NCI-H82 treated with DMSO at 0.1 percent for 48 hours (cell line): ENCODE measurements around the gene IPP.
A peak's percentile ranks its signal among the peaks of the same experiment; 100 is the strongest.
"Not testable (repeated sequence)": the region's sequence is repeated elsewhere in the genome, so short reads cannot be mapped to it uniquely, and the experiment has no call there.

Experiments
- DNase-seq: peaks from one replicate; lab custom pipeline; 2025; ENCODE audit not compliant: unreplicated experiment; lab: John Stamatoyannopoulos, UW

Gene IPP

DNA sequence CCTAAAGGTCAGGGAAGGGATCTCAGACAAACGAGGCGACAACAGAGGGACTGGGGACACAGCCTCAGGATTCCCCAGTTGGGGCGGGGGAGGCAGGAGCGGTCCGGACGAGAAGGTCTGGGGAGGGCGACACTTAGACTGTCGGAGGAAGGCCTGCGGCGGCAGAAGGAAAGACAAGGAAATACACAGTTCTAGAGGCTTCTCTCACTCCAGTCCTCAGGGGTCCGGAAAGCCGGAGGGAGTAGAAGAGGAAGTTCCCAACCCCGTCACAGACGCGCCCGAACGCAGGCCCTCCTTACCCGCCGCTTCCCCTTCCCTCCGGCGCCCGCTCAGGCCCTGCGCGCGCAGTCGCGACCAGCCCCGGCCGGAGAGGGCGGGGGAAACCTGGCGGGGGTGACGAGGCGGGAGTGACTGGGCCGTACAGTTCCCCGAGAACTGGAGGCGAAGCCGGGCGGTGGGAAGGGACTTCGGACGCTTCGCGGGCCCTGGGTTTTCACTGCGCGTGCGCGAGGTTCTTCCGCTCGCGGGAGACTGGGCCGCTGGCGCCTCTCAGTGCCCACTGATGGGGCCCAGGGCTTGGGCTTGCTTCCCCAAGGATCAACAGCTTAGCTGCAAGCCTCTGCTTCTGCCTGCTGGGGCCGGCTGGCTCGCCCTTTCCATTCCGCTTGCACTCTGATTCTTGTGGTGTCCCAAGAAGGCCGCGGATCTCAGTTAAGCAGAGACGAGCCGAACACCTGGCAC, at the start of gene IPP:
TSS of gene IPP (minus strand) at position 356 of the 741 bp plus-strand sequence. CDS start 4,242 bp downstream, outside the sequence.
- peak; percentile 92 for DNase-seq

DNA sequence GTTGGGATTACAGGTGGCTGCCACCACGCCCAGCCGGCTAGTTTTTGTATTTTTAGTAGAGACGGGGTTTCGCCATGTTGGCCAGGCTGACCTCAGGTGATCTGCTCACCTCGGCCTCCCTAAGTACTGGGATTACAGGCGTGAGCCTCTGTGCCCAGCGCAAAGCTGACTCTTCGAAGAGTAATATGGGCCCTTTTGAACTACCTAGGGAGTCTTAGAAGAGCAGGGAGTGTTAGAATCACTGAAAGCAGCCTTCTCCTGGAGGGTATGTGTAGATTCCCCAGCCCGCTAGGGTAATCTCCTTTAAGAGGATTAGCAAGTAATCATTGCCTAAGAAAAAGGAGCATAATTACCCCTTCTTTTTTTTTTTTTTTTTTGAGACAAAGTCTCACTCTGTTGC, 46.5 kb upstream of the IPP start:
- peak; percentile 97 for DNase-seq

GRCh38 chr1:45796381-45796780, 45.9 kb upstream of the IPP start:
- no peak for DNase-seq

- peak; percentile 10 for DNase-seq
These were observed 43.6 kb upstream of the IPP start for GRCh38 chr1:45793942-45794604.

DNA sequence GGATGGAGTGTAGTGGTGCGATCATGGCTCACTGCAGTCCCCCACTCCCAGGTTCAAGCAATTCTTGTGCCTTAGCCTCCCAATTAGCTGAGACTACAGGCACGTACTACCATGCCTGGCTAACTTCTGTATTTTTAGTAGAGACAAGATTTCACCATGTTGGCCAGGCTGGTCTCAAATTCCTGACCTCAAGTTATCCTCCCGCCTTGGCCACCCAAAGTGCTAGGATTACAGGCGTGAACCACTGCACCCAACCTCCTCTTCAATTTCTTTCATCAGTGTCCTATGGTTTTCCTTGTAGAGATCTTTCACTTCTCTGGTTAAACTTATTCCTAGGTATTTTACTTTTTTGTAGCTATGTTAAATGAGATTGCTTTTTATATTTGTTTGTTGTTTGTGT, 42.3 kb upstream of the IPP start:
- no peak for DNase-seq

- DNase-seq, result no peak
These were observed 39.1 kb upstream of the IPP start for GRCh38 chr1:45789601-45790000.

GRCh38 chr1:45787905-45788304, 37.5 kb upstream of the IPP start:
- DNase-seq, result no peak

DNA sequence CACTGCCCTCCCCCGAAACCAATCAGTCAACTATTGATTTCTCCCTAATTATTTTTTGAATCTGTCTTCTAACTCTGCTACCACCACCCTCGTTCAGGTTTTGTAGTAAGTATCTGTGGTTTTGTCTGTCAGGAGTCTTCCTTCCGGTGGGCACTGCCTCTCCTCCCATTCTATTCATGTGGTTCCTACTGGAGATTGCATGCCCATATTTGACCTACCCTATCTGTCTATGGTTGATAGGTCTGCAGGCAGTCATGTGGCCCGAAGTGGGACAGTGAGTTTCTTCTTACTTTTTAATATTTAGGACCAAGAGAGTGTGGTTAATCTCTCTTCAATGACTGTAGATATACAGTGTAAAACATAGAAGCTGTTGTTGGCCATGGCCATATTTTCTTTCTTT, 35.1 kb upstream of the IPP start:
- DNase-seq, result no peak

GRCh38 chr1:45775794-45776193, 25.3 kb upstream of the IPP start:
- DNase-seq, result no peak

DNA sequence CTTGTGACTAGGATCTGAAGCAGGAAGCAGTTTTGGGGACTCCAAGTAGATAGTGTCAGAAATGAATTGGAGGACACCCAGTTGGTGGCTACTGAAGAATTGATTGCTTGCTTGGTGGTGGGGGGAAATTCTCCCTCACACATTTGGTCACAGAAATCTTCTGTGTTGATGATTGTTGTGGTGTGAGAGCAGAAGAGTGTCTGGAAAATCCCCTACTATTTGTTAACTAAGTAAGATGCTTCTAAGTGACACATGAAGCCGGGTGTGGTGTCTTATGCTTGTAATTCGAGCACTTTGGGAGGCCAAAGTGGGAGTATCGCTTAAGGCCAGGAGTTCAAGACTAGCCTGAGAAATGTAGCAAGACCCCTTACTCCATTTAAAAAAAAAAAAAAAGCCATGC, 22.5 kb upstream of the IPP start:
- DNase-seq, result no peak

DNA sequence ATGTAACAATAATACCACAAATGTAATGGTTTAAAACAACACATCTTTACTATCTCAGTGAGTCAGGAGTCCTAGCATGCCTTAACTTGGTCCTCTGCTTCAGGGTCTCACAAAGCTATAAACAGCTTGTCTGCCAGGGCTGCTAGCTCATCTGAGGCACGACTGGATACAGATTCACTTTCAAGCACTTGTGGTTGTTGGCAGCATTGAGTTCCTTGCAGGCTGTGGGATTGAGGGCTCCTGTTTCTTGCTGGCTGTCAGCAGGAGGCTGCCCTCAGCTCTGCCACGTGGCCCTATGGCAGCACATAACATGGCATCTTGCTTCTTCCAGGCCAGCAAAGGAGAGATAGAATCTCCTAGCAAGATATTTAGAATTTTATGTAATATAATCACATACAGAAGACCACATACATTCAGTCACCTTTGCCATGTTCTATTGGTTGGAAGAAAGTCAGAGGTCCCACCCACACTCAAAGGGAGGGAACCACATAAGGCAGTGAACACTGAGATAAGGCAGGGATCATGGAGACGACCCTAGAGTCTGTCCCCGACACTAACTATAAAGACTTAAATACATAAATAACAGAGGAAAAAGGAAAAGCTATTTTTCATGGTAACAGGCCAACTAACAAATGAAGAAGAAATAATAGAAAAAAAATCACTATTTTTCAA, 18.9 kb upstream of the IPP start:
- DNase-seq, result no peak

GRCh38 chr1:45767035-45767434, 16.6 kb upstream of the IPP start:
- DNase-seq, result no peak

DNA sequence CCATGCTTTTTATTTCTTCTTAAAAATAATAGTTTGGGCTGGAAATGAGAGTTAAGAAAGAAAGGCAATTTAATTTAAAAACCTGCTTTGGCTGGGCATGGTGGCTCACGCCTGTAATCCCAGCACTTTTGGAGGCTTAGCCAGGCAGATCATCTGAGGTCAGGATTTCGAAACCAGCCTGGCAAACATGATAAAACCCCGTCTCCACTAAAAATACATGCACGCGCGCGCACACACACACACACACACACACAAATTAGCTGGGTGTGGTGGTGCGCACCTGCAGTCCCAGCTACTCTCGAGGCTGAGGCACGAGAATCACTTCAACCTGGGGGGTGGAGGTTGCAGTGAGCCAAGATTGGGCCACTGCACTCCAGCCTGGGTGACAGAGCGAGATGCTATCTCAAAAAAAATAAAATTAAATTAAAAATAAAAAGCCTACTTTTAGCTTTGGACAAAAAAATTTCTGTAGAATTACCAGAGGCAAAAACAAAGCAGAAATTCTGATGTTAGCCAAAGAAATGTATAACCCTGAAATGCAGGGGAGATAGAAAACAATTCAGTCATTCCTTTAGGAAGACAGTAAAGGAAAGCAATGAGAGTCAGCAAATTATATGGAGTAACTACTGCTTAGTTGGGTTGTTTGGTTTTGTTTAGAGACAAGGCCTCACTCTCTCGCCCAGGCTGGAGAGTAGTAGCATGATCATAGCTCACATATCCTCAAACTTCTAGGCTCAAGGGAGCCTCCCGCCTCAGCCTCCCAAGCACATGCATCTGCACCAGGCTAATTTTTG, 15.7 kb upstream of the IPP start:
- no peak for DNase-seq

DNA sequence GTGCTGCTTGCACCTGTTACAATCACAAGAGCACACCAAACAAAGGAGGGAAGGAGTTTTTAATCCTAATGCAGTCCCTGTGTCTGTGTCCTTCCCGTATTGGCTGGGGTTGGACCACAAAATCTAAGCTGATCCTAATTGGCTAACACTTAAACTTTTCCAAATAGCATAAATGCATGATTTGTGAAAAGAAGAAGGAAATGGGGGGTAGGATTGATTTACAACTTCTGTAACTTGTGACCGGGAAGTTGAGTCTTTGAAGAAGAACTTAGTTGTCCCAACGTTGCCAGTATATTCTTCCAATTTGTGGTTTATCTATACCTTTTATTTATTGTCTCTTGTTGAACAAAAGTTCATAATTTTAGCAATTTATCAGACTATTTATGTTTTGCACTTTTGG, 11.8 kb upstream of the IPP start:
- no peak for DNase-seq

GRCh38 chr1:45755697-45756096, 5.2 kb upstream of the IPP start:
- no peak for DNase-seq

DNA sequence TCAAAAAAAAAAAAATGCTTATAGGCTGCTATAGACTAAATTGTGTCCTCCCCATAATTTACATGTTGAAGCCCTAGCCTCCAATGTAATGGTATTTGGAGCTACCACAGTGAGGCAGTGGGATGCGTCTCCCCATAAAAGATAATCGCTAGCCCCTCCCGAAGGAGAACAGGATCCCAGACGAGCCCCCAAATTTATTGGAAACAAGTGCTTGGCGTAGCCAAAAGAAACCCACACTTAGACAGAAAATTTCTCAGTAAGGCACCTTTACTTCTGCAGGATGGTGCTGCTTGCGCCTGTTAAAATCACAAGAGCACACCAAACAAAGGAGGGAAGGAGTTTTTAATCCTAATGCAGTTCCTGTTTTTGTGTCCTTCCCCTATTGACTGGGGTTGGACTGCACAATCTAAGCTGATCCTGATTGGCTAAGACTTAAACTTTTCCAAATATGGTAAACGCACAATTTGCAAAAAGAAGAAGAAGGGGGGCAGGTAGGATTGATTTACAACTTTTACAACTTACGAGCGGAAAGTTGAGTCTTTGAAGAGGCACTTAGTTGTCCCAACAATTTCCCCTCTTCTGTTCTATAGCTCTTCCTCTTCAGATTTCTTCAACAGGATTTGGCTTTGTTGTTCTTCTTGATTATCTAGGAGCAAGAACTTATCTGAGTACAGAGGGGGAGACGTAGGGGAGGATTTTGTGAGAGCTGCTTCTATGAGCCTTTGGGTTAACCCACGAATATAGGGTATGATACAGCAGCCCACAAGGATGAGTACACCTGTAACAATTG, 3.0 kb upstream of the IPP start:
- no peak for DNase-seq

DNA sequence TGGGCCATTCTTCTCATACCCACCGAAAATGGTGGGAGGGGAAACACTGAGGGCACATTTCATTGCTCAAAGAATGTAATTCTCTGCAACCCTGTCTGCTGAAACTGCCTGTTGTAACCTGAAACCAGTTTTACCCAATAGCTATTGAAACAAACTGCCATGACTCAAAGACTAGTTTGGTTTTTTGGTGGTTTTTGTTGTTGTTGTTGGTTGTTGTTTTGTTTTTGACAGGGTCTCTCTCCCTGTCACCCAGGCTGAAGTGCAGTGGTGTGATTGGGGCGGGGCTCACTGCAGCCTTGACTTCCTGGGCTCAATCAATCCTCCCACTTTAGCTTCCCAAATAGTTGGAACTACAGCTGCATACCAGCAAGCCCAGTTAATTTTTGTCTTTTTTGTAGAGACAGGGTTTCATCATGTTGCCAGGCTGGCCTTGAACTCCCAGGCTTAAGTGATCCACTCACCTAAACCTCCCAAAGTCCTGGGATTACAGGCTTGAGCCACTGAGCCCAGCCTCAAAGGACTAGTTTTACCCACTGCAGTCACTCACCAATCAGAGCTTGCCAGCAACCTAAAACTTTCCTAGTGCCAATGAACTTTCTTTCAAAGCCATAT, 2.1 kb upstream of the IPP start:
- no peak for DNase-seq

DNA sequence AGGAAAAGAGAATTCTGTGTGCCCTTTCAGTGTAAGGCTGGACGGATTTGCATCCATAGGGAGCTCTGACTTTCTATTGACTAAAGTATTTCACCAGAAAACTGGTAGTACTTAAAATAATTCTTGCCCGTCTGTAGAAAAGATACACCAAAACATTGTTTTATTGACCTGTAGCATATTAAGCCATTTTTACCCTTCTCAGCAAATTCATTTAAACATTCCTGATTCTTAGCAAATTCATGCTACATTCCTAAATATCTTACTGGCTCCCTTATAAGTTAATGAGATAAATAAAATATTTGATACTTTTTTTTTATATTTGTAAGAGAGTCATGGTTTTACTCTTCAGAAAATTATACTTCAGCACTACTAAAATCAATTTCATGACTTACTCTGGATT, 1.6 kb upstream of the IPP start:
- no peak for DNase-seq

DNA sequence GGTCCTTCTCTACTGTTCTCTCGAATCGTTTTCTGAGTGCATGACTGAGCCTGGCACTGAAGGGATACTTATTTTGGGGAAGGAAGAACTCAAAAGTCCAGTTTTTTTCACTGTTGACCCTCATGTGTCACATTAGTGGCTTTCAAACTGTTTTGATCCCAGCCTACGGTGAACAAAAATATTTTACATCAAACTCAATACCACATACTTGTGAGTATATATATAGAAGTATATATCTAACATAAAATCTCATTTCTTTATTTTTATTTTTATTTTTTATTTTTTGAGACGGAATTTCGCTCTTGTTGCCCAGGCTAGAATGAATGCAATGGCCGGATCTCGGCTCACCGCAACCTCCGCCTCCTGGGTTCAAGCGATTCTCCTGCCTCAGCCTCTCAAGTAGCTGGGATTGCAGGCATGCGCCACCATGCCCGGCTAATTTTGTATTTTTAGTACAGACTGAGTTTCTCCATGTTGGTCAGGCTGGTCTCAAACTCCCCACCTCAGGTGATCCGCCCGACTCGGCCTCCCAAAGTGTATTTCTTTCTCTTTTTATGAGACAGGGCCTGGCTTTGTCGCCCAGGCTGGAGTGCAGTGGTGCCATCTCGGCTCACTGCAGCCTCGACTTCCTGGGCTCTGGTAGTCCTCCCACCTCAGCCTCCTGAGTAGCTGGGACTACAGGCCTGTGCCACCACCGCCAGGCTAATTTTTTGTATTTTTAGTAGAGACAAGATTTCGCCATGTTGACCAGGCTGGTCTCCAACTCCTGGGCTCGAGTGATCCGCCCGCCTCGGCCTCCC, 786 bp upstream of the IPP start:
- not testable (repeated sequence) for DNase-seq
